GM12878 (cell line): Measurements from ENCODE around the gene TEX2. TPM values are rescaled to one million over a fixed set of nuclear protein-coding genes. Genes with fewer than 3 reads are reported as not detected.

ENCODE experiments used
- ATAC-seq: fragments of 200-7000 bp; cut with Tn5 transposase; 3 replicates; pipeline ENCODE4 v1.9.1; 2020; ENCODE audit warnings: mild to moderate bottlenecking, moderate library complexity
- BruUV-seq: library from RNA; stranded (reverse); fragments of 400-500 nt; replicated peaks from 2 replicates; lab custom pipeline; 2021; lab: Mats Ljungman, UMichigan
- CTCF ChIA-PET: fragments of 300-600 bp; sonication (Branson Sonifier 250); formaldehyde crosslinking; extraction: SDS; loops from one replicate; lab custom pipeline; 2021; ENCODE audit warnings: inconsistent platforms; lab: Yijun Ruan, JAX
- POLR2A ChIA-PET: fragments of 350-600 bp; formaldehyde crosslinking; extraction: SDS; loops from one replicate; lab custom pipeline; 2021; ENCODE audit warnings: inconsistent platforms; lab: Charles Lee
- RAD21 ChIA-PET: fragments of 300-600 bp; sonication (Branson Sonifier 250); formaldehyde crosslinking; loops from one replicate; lab custom pipeline; 2023; ENCODE audit warnings: antibody characterized with exemption; ENCODE audit not compliant: unreplicated experiment; lab: Charles Lee
- SMC1A ChIA-PET: fragments of 300-600 bp; sonication (Branson Sonifier 250); formaldehyde crosslinking; loops from one replicate; lab custom pipeline; 2023; ENCODE audit not compliant: unreplicated experiment, uncharacterized antibody; lab: Charles Lee
- DNase-seq: peaks from one replicate; pipeline ENCODE4 v3.0.0-alpha.2; 2011; ENCODE audit warnings: low read depth, low spot score
- FAIRE-seq: peaks from 3 replicates; lab custom pipeline; 2011; peaks lifted over from hg19 to GRCh38; lab: Jason Lieb, UNC
- H2AFZ ChIP-seq: 2 replicates; pipeline ENCODE4 v1.6.0; 2011; ENCODE audit warnings: low read depth, low read length, control low read depth; ENCODE audit not compliant: control insufficient read depth
- H3K27ac ChIP-seq: 2 replicates; pipeline ENCODE4 v1.5.1; 2011; ENCODE audit warnings: control low read depth; ENCODE audit not compliant: control insufficient read depth, insufficient read depth
- H3K27me3 ChIP-seq, 2 experiments: replicated peaks in 1 of 2; 2 replicates each; pipeline versions ENCODE4 v1.6.0 to v1.6.1; 2011; ENCODE audit warnings: low read length in 1 of 2; ENCODE audit not compliant: control insufficient read depth in 2 of 2, insufficient read depth in 2 of 2
- H3K36me3 ChIP-seq, 2 experiments: 2 replicates each; pipeline ENCODE4 v1.5.1; 2011; ENCODE audit warnings: low read length in 1 of 2; ENCODE audit not compliant: control insufficient read depth in 2 of 2, insufficient read depth in 2 of 2
- H3K4me1 ChIP-seq: 2 replicates; pipeline ENCODE4 v1.6.1; 2011; ENCODE audit warnings: mild to moderate bottlenecking, low read length, moderate library complexity, mixed read lengths; ENCODE audit not compliant: control insufficient read depth, insufficient read depth
- H3K4me2 ChIP-seq: 2 replicates; pipeline ENCODE4 v1.6.0; 2011; ENCODE audit warnings: control low read depth; ENCODE audit not compliant: control insufficient read depth, insufficient read depth
- H3K4me3 ChIP-seq: fragments of 200-600 bp; sonication (generic); 2 replicates; pipeline ENCODE4 v1.5.1; 2016
- H3K79me2 ChIP-seq: 2 replicates; pipeline ENCODE4 v1.6.0; 2011; ENCODE audit warnings: low read length; ENCODE audit not compliant: control insufficient read depth, insufficient read depth
- H3K9ac ChIP-seq: 2 replicates; pipeline ENCODE4 v1.8.0; 2011; ENCODE audit warnings: low read length, control low read depth, mixed read lengths; ENCODE audit not compliant: control insufficient read depth, insufficient read depth
- H3K9me3 ChIP-seq: replicated peaks from 3 replicates; pipeline ENCODE4 v1.5.1; 2011; ENCODE audit warnings: mild to moderate bottlenecking, low read length; ENCODE audit not compliant: control insufficient read depth, insufficient read depth
- H4K20me1 ChIP-seq: 2 replicates; pipeline ENCODE4 v1.6.0; 2011; ENCODE audit not compliant: control insufficient read depth, insufficient read depth
- ASH2L ChIP-seq: fragments of 300-600, 200-600 bp; sonication (generic); IDR thresholded peaks from 2 replicates; pipeline ENCODE4 v1.6.1; 2017; ENCODE audit warnings: low read depth, mild to moderate bottlenecking, borderline replicate concordance
- BHLHE40 ChIP-seq, 2 experiments: fragments of 450-650 bp in 1 of 2; IDR thresholded peaks; 2 replicates each; pipeline ENCODE4 v1.6.1; 2011 to 2017; ENCODE audit warnings: low read depth in 2 of 2, borderline replicate concordance in 1 of 2, improper control_type of control experiment in 1 of 2, low read length in 1 of 2, mild to moderate bottlenecking in 1 of 2
- GATAD2B ChIP-seq: fragments of 450-650 bp; conservative IDR thresholded peaks from 2 replicates; pipeline ENCODE4 v1.6.1; 2017; ENCODE audit warnings: low read depth, mild to moderate bottlenecking, moderate library complexity
- JUNB ChIP-seq: IDR thresholded peaks from 2 replicates; pipeline ENCODE4 v1.6.1; 2016; ENCODE audit warnings: antibody characterized with exemption, mild to moderate bottlenecking
- RCOR1 ChIP-seq: conservative IDR thresholded peaks from 2 replicates; pipeline ENCODE4 v1.6.1; 2012; ENCODE audit warnings: low read depth, low read length, improper control_type of control experiment
- SP1 ChIP-seq: IDR thresholded peaks from one replicate; pipeline ENCODE4 v1.6.1; 2011; ENCODE audit warnings: low read depth, low read length
- ZSCAN29 ChIP-seq: fragments of 450-650 bp; IDR thresholded peaks from 2 replicates; pipeline ENCODE4 v1.6.1; 2017; ENCODE audit warnings: mild to moderate bottlenecking, moderate library complexity
- whole genome bisulfite sequencing: methylation state at CpG from one replicate; pipeline ENCODE4 v1.1.6; 2016; ENCODE audit warnings: low lambda C conversion rate; ENCODE audit not compliant: insufficient replicate concordance, insufficient coverage; ENCODE audit errors: missing lambda C conversion rate; 5-methylcytosine and 5-hydroxymethylcytosine counted together
- in situ Hi-C: fragments of 300-500 bp; cut with MboI; formaldehyde crosslinking; loops from 9 replicates; pipeline ENCODE4 v1.14.3; 2018; ENCODE audit warnings: mixed read lengths
- intact Hi-C: fragments of 100-400 bp; cut with micrococcal nuclease; formaldehyde crosslinking; loops from one replicate; pipeline ENCODE4 v1.14.2; 2022; ENCODE audit not compliant: unreplicated experiment
- polyA plus RNA-seq, 11 experiments: library from polyadenylated mRNA; depleted of rRNA in 4 of 11; unstranded in 6 of 11; stranded (reverse) in 5 of 11; fragments of >200 nt; fragmentation: Nextera tagmentation in 4 of 11; fragmentation: Illumina TruSeq in 1 of 11; extraction: Ambion mirVana in 4 of 11; extraction: Trizol in 1 of 11; gene quantifications; 1 replicate in 1 of 11; 2 replicates in 10 of 11; pipeline versions ENCODE4 v1.2.1 to v1.2.3, GENCODE V29; 2011 to 2016; ENCODE audit warnings: inconsistent platforms in 2 of 11, missing spikeins in 2 of 11, low read depth in 1 of 11
- total RNA-seq, 4 experiments: library from RNA; depleted of rRNA in 3 of 4; stranded (reverse); fragments of >200 nt in 3 of 4; fragmentation: Illumina TruSeq in 1 of 4; extraction: Trizol in 1 of 4; gene quantifications; 2 replicates each; pipeline versions ENCODE4 v1.2.1 to v1.2.3, GENCODE V29; 2013 to 2021
- TF ChIP-seq, protein P1 (sequence below), 3 experiments: IDR thresholded peaks in 2 of 3; conservative IDR thresholded peaks in 1 of 3; 2 replicates each; pipeline ENCODE4 v1.5.1; 2011; ENCODE audit warnings: low read depth in 3 of 3, low read length in 3 of 3, mild to moderate bottlenecking in 3 of 3, control low read depth in 2 of 3, moderate library complexity in 2 of 3, inconsistent platforms in 1 of 3, mixed read lengths in 1 of 3; ENCODE audit not compliant: control insufficient read depth in 2 of 3, insufficient read depth in 1 of 3; ENCODE audit errors: extremely low read depth in 1 of 3

The TEX2 gene
- total and polyA plus RNA-seq, 10 of the 15 experiments (the other 5 are each of a cell fraction or from before 2014, with no cell fraction given): 3.8 to 19.9 (median 15.8) TPM

DNA sequence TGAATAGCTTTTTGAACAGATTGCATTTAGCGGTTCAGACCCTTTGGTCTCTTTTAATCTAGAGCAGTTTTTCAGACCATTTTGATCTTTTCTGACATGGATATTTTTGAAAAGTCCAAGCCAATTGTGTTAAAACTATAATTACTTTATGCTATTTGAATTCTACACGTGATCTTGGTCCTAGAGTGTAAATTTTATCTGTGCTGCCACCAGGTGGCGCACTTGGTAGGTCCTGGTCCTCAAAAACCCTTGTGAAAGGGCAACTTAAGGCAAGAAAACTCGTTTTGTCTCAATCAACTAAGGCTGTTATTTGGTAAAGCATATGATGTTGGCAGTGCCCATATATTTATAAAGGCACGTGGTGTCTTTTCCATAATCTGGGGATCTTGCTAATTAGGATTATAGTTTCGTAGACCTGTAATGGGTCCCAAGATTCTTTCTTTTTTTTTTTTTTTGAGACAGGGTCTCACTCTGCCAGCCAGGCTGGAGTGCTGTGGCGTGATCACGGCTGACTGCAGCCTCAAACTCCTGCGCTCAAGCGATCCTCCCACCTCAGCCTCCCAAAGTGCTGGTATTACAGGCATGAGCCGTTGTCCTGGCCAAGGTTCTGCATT is 43.9 kb upstream of the TEX2 start (continued):
- TF ChIP-seq, protein P1, sequence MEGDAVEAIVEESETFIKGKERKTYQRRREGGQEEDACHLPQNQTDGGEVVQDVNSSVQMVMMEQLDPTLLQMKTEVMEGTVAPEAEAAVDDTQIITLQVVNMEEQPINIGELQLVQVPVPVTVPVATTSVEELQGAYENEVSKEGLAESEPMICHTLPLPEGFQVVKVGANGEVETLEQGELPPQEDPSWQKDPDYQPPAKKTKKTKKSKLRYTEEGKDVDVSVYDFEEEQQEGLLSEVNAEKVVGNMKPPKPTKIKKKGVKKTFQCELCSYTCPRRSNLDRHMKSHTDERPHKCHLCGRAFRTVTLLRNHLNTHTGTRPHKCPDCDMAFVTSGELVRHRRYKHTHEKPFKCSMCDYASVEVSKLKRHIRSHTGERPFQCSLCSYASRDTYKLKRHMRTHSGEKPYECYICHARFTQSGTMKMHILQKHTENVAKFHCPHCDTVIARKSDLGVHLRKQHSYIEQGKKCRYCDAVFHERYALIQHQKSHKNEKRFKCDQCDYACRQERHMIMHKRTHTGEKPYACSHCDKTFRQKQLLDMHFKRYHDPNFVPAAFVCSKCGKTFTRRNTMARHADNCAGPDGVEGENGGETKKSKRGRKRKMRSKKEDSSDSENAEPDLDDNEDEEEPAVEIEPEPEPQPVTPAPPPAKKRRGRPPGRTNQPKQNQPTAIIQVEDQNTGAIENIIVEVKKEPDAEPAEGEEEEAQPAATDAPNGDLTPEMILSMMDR (IDR thresholded peaks at IDR 0.05 in 2 of 3, conservative IDR thresholded peaks at IDR 0.05 in 1 of 3; ENCODE audit: control insufficient read depth in 2 of 3, extremely low read depth in 1 of 3, insufficient read depth in 1 of 3, low read depth in 3 of 3, low read length in 3 of 3): peak; percentile 64 to 86 (median 84)
- no peak for TF ChIP-seq ASH2L
- TF ChIP-seq GATAD2B: no peak
- TF ChIP-seq ZSCAN29: no peak
- TF ChIP-seq JUNB: no peak
- TF ChIP-seq BHLHE40 (IDR thresholded peaks at IDR 0.05; ENCODE audit: borderline replicate concordance in 1 of 2, low read depth in 2 of 2, low read length in 1 of 2): peak; percentile 77 to 79

DNA sequence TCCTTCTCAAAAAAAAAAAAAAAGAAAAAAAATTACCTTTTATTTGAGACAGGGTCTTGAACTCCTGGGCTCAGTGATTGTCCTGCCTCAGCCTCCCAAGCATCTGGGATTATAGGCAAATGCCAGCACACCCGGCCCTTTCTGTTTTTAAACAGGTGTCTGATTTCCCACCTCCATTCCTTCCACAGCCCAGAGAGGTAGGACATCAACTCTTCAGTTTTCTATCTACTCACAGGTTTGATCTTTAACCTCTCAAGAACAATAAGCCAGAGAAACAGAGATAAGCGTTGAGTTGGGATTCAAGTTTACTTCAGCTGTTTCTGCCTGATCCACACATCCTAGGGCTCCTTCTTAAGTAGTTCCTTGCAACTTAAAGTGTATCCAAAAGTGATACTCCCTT is 41.5 kb upstream of the TEX2 start:
- Histone ChIP-seq H2AFZ (no peak overlapping the region), H3K9ac (no peak overlapping the region), H3K79me2 (no peaks in the 10 kb centered on the region), H4K20me1 (no peaks in the 10 kb centered on the region), H3K9me3 (no peaks in the 10 kb centered on the region), H3K4me1 (no peaks in the 10 kb centered on the region), H3K36me3 (no peaks in the 10 kb centered on the region), H3K4me2 (no peak overlapping the region), H3K27me3 (peaks cover 0 to 3% of the 10 kb centered on the region in 2 experiments; a peak in 1 of 4 replicates), H3K4me3 (no peak overlapping the region), H3K27ac (no peak overlapping the region)
- no peak for FAIRE-seq
- no peak for DNase-seq
- ChIA-PET CTCF (interaction anchor here (0.6 to 31.7 kb wide), 5 partner anchors 15 to 187 kb away, joined by 3 to 627 read pairs (median 3); no protein-coding TSS in a partner anchor), SMC1A (interaction anchor here (2.3 to 6.4 kb wide), 2 partner anchors 15 to 115 kb away, joined by 7 to 83 read pairs; no protein-coding TSS in a partner anchor), POLR2A (interaction anchor here (0.8 to 1.3 kb wide), 3 partner anchors 114 to 117 kb away, joined by 3 to 6 read pairs (median 3); no protein-coding TSS in a partner anchor), RAD21 (no interaction called here)
- intact Hi-C loops (no loop called here), in situ Hi-C loops (no loop called here)
- no peak for TF ChIP-seq RCOR1
- no peak for TF ChIP-seq BHLHE40 (IDR thresholded peaks at IDR 0.05; ENCODE audit: borderline replicate concordance in 1 of 2, low read depth in 2 of 2, low read length in 1 of 2)
- TF ChIP-seq SP1: no peak
- no TSS peak for BruUV-seq
- no peak for ATAC-seq
- 45% methylated on average over 2 of the region's 2 CpGs for WGBS
